Inferior parietal cortex (tissue), 1 donor: ENCODE results near the gene DAPP1.
"Not testable (repeated sequence)": the region's sequence is repeated elsewhere in the genome, so short reads cannot be mapped to it uniquely, and the experiment has no call there.

Experiments
- DNase-seq: peaks from one replicate; pipeline ENCODE4 v3.0.0-alpha.2; 2016; ENCODE audit errors: extremely low spot score

DAPP1 gene, protein sequence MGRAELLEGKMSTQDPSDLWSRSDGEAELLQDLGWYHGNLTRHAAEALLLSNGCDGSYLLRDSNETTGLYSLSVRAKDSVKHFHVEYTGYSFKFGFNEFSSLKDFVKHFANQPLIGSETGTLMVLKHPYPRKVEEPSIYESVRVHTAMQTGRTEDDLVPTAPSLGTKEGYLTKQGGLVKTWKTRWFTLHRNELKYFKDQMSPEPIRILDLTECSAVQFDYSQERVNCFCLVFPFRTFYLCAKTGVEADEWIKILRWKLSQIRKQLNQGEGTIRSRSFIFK

DNA sequence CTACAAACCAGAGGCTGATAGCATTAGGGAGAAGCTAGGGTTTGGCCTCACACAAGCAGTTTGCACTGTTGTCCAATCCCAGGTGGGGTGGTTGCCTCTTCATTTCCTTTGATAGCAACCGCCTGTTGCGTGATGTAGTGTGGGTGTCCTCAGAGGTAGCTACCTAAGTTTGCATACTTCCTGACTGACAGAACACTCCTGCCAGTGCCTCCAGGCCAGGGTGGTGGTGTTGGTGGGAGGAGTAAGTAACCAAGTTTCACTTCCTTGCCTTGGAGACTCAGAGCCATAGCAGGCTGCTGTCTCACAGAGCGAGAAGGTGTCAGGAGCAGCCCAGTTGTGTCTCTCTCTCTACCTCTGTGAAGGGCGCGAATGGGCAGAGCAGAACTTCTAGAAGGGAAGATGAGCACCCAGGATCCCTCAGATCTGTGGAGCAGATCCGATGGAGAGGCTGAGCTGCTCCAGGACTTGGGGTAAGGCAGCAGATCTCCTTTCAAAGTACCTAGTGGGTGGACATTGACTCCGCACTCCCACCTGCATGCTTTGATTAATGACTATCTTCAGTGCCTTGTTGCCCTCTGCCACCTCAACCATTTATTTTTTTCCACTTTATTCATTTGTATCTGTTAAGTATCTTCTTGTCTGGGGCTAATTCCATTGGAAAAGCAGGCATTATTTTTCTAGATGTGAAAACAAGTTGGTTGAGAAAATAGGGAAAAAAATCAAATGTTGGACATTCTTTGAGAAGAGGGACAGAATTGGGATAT, at the start of gene DAPP1:
Gene DAPP1 (plus strand): TSS at position 283 of the 764 bp plus-strand sequence. CDS start 87 bp downstream, at position 370.
- DNase-seq: no peak

DNA sequence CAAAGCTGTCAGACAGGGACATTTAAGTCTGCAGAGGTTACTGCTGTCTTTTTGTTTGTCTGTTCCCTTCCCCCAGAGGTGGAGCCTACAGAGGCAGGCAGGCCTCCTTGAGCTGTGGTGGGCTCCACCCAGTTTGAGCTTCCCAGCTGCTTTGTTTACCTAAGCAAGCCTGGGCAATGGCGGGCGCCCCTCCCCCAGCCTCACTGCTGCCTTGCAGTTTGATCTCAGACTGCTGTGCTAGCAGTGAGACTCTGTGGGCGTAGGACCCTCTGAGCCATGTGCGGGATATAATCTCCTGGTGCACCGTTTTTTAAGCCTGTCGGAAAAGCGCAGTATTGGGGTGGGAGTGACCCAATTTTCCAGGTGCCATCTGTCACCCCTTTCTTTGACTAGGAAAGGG, 45.8 kb upstream of the DAPP1 start:
- DNase-seq: not testable (repeated sequence)

DNA sequence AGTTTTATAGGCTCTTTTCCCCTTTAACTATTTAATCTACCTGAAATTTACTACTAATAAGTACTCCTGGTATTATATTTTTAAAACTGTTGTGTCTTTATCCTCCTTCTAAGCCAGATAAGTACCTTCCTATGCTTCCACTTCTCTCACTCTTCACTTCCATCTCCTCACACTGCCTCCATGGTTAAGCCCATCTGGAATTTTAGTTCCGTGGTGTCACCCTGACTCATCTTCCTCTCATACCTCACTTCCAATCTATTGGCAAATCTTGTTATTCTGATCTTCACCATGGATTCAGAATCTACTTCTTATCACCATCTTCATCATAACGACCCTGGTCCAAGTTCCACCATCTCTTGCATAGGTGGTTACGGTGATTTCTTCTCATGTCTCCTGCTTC, 32.7 kb upstream of the DAPP1 start:
- DNase-seq: no peak

DNA sequence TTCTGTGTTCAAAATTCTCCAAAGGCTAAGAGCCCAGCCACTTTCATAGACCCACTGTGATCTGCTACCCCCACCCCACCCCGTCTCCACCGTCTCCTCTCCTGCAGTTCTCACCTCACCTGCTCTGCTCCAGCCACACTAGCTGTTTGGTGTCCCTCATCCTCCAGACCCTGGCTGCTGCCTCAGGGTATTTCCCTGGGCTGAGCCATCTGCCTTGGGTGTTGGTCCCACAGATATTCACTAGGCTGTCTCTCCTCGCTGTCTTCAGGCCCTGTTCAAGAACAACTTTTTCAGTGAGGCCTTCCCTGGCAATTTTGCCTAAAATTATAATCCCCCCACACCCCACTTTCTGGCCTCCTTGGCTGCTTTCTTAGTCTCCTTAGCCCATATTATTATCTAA, 31.8 kb upstream of the DAPP1 start:
- DNase-seq: no peak

DNA sequence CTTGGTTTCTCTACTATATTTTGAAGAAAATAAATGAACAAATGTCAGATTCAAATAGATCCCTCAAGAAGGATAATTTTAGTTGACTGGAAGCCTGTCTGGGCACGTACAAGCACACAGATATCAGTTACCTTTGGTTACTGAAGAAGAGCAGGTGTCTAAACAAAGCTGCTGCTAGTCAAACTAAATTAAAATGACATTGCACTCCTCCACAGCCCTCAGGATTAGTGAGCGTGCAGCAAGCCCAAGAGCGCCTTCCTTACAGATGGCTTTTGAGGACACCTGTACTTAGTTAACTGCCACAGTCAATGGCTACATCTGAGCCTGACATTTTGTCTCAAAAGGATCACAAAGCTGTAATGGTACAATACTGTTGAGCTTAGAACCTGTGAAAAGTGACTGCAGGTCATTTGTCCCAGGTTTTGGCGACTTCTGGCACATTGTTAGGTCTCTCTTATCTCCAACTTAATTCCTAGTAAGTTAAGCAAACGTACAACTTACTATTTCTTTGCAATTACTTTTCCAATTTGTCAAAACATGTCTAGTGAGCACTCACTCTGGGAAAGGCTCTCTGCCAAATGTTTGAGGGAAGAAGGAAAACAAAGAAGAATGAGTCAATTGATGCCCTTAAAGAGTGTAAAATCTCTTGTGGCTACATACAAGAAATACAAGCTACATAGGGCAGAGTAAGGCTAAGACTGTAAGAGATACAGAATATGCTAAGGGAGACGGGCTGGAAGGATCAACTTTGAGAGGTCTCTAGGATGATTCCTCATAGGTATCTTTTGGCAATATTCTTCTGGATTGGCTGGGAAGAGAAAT, 25.6 kb upstream of the DAPP1 start:
- no peak for DNase-seq

DNA sequence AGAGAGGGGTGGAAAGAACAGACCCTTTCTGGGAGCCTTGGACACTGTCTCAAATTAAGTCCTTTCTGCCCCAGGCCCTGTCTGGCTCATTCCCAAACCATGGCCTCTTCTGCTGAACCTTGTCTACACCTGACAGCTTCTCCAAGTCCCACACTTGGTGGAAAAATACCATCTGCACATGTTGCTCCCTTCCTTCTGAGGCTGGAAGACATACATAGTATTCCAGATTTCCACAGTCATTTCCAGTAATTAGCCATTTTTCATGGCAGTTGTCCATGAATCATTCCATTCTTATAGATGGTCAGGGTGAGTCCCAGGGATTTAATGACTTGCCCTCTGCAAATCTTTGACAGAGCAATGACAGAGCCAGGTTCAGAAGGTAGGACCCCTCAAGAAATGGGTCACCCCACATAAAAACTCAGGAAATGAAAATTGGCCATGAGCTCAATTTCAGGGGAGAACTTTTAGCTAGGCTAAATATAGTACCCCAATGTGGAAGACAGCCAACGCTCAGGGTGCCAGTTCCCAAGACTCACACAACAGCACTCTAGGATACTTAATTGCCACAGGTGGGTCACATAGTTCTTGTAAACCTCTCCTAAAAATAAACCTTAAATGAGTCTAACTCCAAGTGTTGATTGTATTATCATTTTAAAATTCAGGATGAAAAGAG, 16.2 kb upstream of the DAPP1 start:
- DNase-seq: no peak

DNA sequence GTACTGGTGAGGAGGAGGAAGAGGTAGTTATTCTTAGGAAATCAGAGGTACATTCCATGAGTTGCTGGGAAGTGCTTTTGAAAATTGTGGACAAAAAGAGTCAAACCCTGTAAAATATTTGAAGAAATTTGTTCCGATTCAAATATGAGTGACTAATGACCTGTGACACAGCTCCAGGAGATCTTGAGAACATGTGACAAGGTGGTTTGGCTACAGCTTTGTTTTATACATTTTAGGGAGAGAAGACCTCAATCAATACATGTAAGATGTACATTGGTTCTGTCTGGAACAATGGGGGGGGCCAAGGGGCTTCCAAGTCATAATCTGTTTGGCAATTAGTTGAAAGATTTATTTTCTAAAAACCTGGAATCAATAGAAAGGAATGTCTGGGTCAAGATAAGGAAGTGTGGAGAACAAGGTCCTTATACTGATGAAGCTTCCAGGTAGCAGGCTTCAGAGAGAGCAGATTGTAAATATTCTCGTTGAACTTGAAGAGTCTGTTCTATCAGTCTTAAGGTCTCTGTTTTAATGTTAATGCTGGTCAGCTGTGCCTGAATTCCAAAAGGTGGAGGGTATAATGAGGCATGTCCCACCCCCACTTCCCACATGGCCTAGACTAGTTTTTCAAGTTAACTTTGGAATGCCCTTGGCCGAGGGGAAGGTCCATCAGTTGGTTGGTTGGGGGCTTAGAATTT, 15.5 kb upstream of the DAPP1 start:
- DNase-seq: no peak

DNA sequence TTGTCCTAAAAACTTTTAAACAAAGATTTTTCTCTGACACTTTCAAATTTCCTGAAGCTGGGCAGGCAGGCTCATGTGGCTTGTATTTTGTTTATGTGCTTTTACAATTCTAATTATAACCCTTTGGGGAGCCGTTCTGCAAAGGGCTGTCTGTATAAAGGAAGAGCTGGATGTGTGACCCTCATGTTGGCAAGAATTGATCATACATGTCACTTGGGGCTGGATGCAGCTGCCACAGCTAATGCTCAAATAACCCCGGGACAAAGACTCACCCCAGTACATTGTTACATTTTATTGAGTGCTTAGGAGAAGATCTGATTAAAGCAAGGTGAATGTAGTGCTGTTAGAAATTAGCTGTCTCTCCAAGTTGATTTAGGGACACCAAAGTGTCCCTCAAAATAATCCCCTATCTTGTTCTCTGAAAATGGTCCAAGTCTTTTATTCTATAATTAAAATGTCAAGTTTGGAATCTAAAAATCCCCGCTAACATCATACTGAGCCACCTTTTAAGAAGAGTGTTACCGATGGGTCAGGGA, 13.0 kb upstream of the DAPP1 start:
- DNase-seq: no peak

DNA sequence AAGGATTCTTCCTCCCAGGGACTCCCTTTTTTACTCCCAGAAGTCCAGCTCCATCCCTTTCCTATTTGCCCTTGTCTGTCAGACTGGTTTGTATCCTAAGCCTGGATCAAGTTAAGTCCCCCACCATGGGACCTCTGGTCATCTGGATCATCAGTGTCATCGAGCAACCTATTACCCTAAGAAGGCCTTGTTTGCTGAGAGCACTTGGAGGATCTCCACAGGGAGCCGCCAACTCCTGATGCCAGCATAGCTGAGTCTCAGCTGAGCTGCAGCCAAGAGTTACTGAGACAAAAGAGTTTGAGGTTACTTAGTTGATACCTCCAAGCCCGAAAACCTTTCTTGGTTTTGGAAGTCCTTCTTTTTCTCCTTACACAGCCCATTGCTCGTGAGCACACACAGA, 10.1 kb upstream of the DAPP1 start:
- no peak for DNase-seq

DNA sequence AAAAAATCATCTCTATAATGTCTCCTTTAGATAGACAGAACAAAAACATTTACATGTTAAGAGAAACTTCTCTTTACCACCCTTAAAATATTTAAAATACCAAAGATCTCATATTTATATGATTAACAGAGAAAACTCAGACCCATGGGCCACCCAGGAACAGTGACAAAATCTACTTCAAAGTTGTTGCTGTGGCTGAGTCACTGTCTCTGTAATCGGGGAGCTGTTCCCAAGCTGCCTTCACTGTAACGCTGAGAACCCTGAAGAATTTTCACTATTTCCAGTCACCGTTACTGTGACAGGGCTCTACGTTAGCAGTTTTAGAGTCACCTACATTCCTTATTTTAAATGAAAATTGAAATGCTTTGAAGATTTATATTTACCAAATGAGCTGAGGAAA, 9.0 kb upstream of the DAPP1 start:
- DNase-seq: no peak

DNA sequence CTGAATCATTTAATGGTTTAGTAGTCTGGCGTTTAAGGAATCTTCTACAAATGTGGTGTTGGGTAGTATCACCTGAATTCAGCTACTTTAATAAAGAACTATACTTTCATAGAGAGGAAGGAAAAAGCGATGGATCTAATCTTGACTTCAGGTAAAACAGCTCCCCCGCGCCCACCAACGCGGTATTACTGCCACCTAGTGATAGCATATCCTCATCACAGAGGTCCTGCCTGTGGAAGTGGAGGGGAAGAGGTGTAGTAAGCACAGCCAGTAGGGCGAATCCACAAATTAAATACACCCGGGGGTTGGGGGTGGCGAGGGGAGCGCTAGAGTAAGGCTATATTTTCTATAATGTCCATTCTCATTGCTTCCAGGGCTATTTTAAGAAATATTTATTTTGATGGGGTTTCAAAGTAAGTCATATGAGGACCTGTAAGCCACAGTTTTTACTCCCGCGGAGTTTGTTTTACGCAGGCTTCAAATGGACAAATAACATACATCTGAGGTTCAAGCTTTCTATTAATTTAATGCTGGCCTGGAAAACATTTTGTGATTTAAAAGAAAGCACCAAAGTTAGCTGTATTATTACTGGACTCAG, 8.3 kb upstream of the DAPP1 start:
- no peak for DNase-seq

DNA sequence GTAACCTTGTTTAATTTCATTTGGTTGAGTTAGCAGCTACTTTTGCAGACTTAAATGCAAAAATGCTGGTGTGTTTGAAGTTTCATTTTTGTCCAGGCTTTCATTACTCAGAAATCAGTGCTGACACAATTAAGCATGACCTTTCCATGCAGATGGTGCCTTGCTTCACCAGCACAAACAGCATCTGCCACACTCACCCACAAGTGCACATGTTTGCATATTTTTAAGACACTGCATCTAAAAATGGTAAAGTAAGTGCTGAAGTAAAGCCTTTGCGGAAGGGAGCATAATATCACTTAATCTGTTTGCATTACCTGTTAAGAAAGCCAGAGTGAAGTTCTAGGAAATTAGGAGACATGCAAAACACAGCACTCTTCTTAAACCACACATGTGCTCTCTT, 7.3 kb upstream of the DAPP1 start:
- no peak for DNase-seq

DNA sequence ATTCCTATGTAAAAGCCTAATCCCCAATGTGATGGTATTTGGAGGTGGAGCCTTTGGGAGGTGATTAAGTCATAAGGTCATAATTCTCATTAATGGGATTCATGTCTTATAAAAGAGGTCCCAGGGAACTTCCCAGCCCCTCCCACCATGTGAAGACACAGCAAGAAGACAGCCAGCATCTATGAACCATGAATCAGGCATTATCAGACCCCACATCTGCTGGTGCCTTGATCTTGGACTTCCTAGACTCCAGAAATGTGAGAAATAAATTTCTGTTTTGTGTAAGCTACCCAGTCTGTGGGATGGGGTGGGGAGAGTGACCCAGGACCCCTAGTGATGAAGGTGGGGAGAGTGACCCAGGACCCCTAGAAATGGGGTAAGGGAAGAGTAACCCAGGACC, 6.1 kb upstream of the DAPP1 start:
- DNase-seq: no peak

DNA sequence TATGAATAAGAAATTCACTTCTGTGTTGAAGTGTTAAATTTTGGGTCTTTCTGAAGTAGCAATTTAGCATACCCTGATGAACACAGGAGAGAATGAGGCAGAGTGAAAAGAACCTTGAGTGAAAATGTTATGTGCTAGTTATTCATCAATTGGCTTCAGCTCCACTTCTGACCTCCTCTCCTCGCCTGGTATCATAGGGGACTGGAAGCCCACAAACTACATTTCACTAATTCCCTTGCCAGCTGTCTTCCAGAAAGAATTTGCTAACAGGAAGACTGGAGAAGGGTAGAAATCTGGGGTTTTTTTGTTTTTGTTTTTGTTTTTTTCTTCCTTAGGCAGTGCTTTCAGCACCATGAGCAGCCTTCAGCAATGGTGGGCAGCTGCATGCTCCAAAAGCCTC, 5.5 kb upstream of the DAPP1 start:
- no peak for DNase-seq

DNA sequence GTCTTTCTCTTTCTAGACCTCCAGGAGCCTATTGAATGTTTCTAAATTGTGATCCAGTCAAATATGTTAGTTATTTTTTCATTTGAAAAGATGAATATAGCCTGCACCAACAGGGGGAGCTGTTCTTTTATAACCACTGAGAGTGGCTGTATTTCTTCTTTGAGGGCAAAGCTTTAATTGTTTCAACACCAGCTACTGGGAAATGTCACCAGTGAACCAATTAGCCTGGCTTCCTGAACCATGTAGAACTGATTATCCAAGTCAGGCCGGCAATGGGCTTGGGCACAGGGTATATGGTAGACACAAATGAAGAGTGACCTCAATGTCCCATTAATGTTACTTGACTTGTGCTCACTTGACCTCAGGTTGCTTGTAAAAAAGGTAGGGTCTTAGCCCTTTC, 4.8 kb upstream of the DAPP1 start:
- no peak for DNase-seq

DNA sequence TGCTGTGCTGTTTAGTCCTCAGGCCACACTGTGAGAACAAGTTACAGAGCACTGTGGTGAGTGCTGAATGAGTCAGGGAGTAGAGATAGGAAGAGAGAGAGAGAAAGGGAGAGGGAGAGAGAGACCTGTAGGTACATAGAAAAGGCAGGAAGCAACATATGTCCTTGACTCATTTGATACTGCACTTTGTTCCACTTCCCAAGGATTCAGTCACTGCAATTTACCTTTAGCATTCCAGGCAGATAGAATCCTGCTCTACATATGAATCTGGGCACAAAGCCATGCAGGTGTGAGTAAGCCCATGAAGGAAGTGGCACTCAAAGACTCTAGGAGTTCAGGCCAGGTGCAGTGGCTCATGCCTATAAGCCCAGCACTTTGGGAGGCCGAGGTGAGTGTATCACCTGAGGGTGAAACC, 1.0 kb upstream of the DAPP1 start:
- DNase-seq: no peak

DNA sequence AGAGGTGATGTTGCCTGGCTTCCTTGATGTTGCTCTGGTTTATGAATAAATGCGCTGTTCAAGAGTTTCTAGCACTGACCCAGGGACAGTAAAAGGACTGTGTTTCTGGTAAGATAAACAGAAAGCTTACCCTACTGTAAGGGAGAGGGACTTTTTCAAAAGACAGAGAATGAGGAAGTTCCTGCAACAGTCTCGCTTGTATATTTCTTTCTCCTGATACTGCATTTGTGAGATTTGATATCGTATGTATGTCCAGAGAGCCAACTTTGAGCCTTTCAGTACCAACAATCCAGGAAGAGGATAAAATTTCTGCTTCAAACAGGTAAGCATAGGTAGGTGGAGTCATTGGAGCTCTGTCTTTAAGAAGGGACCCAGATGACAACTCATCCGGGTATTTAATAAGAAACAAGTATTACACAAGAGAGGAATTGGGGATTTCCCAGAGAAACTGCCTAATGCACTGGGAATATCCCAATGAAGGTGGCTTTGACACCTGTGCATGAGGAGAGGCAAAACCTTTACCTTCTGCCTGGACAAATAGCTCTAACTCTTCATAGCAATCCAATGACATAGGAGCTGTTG, 773 bp downstream of the DAPP1 start:
- no peak for DNase-seq

DNA sequence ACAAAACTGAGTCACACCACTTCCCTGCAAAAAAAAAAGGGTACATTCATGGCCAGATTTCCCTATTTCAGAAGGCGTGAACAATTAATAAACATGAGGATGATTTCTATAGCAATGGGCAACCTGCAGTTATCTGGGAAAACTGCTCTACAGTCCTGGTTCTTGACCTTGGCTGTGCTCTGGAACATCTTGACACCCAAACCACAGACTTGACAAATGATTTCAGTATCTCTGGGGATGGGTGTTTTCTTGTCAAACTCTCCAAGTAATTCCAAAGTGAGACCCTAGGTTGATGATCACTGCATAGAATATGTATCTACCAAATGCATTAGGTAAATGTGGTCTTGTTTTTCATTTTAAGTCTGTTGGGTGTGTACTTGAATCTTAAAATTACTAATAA, 2.0 kb downstream of the DAPP1 start:
- no peak for DNase-seq

DNA sequence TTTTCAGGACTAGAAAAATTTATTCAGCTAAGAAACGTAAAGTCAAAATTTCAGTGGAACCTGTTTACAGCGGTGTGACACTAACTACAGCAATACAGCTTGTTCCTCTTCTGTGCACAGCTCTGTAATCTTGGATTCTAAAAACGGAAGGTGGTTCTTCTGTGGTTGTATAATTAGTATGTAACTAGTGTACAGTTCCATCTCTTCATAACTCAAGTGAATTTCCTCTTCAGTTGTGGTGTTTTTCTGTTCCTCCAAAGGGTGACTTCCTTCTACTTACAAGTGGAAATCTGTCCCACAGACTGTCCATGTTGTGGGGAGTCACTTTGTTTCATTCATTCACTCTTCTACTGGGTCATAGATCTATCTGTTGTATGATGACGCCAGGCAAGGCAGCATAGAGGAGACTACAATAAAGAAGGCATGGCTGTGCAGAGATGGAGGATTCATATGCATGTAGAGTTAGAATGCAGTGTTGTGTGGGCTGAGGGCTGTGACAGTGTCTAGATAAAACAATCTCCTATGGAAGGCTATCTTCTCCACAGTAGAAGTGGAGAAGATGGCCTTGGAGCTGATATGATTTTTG, 5.4 kb downstream of the DAPP1 start:
- peak; percentile 22 for DNase-seq

DNA sequence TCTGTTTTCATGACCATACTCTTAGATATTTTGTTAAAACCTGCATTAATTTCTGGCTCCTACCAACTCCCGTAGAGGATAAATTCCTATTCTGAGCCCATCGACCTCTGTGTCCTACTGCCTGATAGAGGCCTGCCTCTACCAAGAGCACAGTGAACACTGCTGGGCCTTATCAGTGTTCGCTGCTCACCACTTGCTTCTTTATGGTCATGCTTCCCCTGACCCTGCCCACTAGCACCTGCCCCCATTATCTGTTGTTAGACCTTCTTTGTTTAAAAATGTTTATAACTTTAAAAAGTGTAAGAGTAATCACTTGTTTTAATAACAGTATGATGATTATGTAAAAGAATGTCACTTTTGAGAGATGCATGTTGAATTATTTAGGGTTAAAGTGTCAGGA, 6.1 kb downstream of the DAPP1 start:
- DNase-seq: no peak
